H1 (cell line): ENCODE results near the gene MACROD1.

Source experiments
- CEBPB ChIP-seq: IDR thresholded peaks from 2 replicates; pipeline ENCODE4 v1.6.1; 2012; ENCODE audit warnings: low read depth, low read length
- CHD1 ChIP-seq: IDR thresholded peaks from 2 replicates; pipeline ENCODE4 v1.6.1; 2012; ENCODE audit warnings: low read depth, low read length, improper control_type of control experiment
- CTCF ChIP-seq, 3 experiments: IDR thresholded peaks; 1 replicate in 2 of 3; 2 replicates in 1 of 3; pipeline versions ENCODE4 v1.5.1 to v1.6.1; 2011; ENCODE audit warnings: low read length in 3 of 3, mild to moderate bottlenecking in 3 of 3, inconsistent platforms in 2 of 3, low read depth in 1 of 3, moderate library complexity in 1 of 3; ENCODE audit not compliant: insufficient read depth in 1 of 3; ENCODE audit errors: control extremely low read depth in 1 of 3
- EZH2 ChIP-seq: fragments of 200-600 bp; sonication (generic); IDR thresholded peaks from 2 replicates; pipeline ENCODE4 v1.7.1; 2012; ENCODE audit warnings: low read depth, mild to moderate bottlenecking, moderate library complexity, low read length, inconsistent platforms; ENCODE audit not compliant: severe bottlenecking
- HDAC2 ChIP-seq, 2 experiments: fragments of 300-600 bp in 1 of 2; sonication (generic) in 1 of 2; IDR thresholded peaks; 2 replicates each; pipeline ENCODE4 v1.6.1; 2011 to 2012; ENCODE audit warnings: low read depth in 2 of 2, low read length in 2 of 2, mild to moderate bottlenecking in 2 of 2, moderate library complexity in 2 of 2, borderline replicate concordance in 1 of 2, inconsistent platforms in 1 of 2
- MAX ChIP-seq: IDR thresholded peaks from 2 replicates; pipeline ENCODE4 v1.6.1; 2012; ENCODE audit warnings: inconsistent platforms
- PHF8 ChIP-seq: fragments of 200-600 bp; sonication (generic); conservative IDR thresholded peaks from 2 replicates; pipeline ENCODE4 v1.7.1; 2012; ENCODE audit warnings: low read depth, mild to moderate bottlenecking, inconsistent platforms, low read length, moderate library complexity
- SP1 ChIP-seq: IDR thresholded peaks from 2 replicates; pipeline ENCODE4 v1.6.1; 2011; ENCODE audit warnings: low read depth, low read length
- TF ChIP-seq, protein P1 (sequence below): IDR thresholded peaks from 2 replicates; pipeline ENCODE4 v1.6.1; 2011; ENCODE audit warnings: low read depth, mild to moderate bottlenecking, low read length; ENCODE audit not compliant: insufficient read depth
- TF ChIP-seq, protein P2 (sequence below): IDR thresholded peaks from 2 replicates; pipeline ENCODE4 v1.6.1; 2011; ENCODE audit warnings: low read length, improper control_type of control experiment

DNA sequence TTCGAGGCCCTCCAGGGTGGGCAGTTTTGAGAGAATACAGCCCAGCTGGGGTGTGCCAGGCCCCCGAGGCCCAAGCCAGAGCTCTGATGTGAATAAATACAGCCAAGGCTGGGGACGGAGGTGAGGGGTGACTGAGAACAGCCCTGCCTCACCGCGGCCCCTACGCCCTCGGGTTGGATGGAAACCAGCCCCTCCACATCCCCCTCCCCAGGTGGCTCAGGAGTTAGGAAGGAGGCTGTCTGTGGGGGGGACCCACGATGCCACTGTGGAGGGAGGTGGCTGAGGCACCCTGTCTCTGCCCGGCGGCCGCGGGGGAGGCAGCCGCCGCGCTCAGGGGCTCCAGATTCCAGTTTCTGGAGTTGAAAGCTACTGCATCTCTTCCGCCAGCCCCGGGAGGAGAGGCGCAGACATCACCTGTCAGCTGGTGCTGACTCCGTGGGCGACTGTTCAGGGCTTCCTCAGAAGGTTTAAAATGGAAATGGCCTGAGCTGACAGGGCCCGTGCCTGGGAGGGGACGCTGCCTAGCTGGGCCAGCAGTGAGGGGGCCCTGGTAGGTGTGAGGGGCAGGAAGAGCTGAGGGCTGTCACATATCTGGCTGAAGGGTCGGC lies 128.8 kb downstream of the MACROD1 start:
- TF ChIP-seq EZH2 (peak; percentile 57), PHF8 (no peak), CHD1 (no peak), CEBPB (no peak), CTCF (IDR thresholded peaks at IDR 0.05; ENCODE audit: control extremely low read depth in 1 of 3, insufficient read depth in 1 of 3, low read depth in 1 of 3, low read length in 3 of 3) (no peak), HDAC2 (IDR thresholded peaks at IDR 0.05; ENCODE audit: borderline replicate concordance in 1 of 2, low read depth in 2 of 2, low read length in 2 of 2) (no peak), MAX (no peak), SP1 (no peak)
- TF ChIP-seq, protein P1, sequence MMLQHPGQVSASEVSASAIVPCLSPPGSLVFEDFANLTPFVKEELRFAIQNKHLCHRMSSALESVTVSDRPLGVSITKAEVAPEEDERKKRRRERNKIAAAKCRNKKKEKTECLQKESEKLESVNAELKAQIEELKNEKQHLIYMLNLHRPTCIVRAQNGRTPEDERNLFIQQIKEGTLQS: no peak
- TF ChIP-seq, protein P2, sequence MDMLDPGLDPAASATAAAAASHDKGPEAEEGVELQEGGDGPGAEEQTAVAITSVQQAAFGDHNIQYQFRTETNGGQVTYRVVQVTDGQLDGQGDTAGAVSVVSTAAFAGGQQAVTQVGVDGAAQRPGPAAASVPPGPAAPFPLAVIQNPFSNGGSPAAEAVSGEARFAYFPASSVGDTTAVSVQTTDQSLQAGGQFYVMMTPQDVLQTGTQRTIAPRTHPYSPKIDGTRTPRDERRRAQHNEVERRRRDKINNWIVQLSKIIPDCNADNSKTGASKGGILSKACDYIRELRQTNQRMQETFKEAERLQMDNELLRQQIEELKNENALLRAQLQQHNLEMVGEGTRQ: no peak
